Mammary epithelial cell (primary cell): ENCODE measurements around the gene RCL1.

ENCODE experiments used
- CTCF ChIP-seq, 2 donors: IDR thresholded peaks in 1 of 2; conservative IDR thresholded peaks in 1 of 2; 2 replicates each; pipeline ENCODE4 v1.5.1; 2011 to 2012; ENCODE audit warnings: inconsistent platforms in 2 of 2, low read length in 2 of 2, mild to moderate bottlenecking in 2 of 2, control low read depth in 1 of 2, low read depth in 1 of 2; ENCODE audit not compliant: insufficient read depth in 1 of 2; ENCODE audit errors: extremely low read depth in 1 of 2
- EZH2 ChIP-seq: IDR thresholded peaks from 2 replicates; pipeline ENCODE4 v1.6.1; 2012; ENCODE audit warnings: low read length, inconsistent platforms, borderline replicate concordance

GRCh38 chr9:4837261-4838188, 44.8 kb downstream of the RCL1 start:
- TF ChIP-seq CTCF (conservative IDR thresholded peaks at IDR 0.05 in 1 of 2, IDR thresholded peaks at IDR 0.05 in 1 of 2; ENCODE audit: extremely low read depth in 1 of 2, insufficient read depth in 1 of 2, low read depth in 1 of 2, low read length in 2 of 2) (no peak), EZH2 (no peak)
